ENCODE measurements around the gene FAM83F. TPM values are rescaled to one million over a fixed set of nuclear protein-coding genes. Genes with fewer than 3 reads are reported as not detected.
A peak's percentile ranks its signal among the peaks of the same experiment; 100 is the strongest.
"Not testable (repeated sequence)": the region's sequence is repeated elsewhere in the genome, so short reads cannot be mapped to it uniquely, and the experiment has no call there.

Gene FAM83F
- total and polyA plus RNA-seq, 3 donors from 2014 or later, result 30.2 to 57.7 (median 41.1) TPM

GRCh38 chr22:39949964-39950737 lies 44.6 kb upstream of the FAM83F start:
- TF ChIP-seq CTCF (IDR thresholded peaks at IDR 0.05) (no peak), POLR2A (IDR thresholded peaks at IDR 0.05) (no peak)
- intact Hi-C loops (cut with DNase I; ENCODE audit: low total_unique reads), result no loop called here

GRCh38 chr22:39951603-39952293 lies 43.0 kb upstream of the FAM83F start:
- H3K27me3 ChIP-seq; H3K9me3 ChIP-seq; DNase-seq; intact Hi-C loops (cut with DNase I; ENCODE audit: low total_unique reads); H3K4me3 ChIP-seq; H3K36me3 ChIP-seq (ENCODE audit: low read depth, missing control alignments); H3K27ac ChIP-seq: not testable (repeated sequence)
- 84 to 88% methylated on average over 11 of the region's 11 CpGs for whole genome bisulfite sequencing, 2 donors
- peaks cover 19% of the 10 kb centered on the region for H3K4me1 ChIP-seq

More at GRCh38 chr22:39949964-39950737, 44.6 kb upstream of the FAM83F start:
- no peaks in the 10 kb centered on the region for H3K27me3 ChIP-seq
- no peak overlapping the region for H3K27ac ChIP-seq
- no peak overlapping the region for H3K4me3 ChIP-seq
- WGBS, 2 donors, result 69 to 78% methylated on average over 8 of the region's 8 CpGs
- peaks cover 21% of the 10 kb centered on the region for H3K4me1 ChIP-seq
- H3K9me3 ChIP-seq, result no peaks in the 10 kb centered on the region
- H3K36me3 ChIP-seq (ENCODE audit: low read depth, missing control alignments), result no peaks in the 10 kb centered on the region
- no peak for DNase-seq

- TF ChIP-seq POLR2A (IDR thresholded peaks at IDR 0.05), result no peak
- no peak for TF ChIP-seq CTCF (IDR thresholded peaks at IDR 0.05)
- WGBS, 2 donors, result 95 to 97% methylated on average over 6 of the region's 6 CpGs
Observed at GRCh38 chr22:39952347-39952746, 42.4 kb upstream of the FAM83F start.

GRCh38 chr22:39953101-39953500 lies 41.7 kb upstream of the FAM83F start:
- Histone ChIP-seq H3K36me3 (ENCODE audit: low read depth, missing control alignments) (no peaks in the 10 kb centered on the region), H3K4me1 (peaks cover 9% of the 10 kb centered on the region), H3K4me3 (no peak overlapping the region), H3K9me3 (no peaks in the 10 kb centered on the region), H3K27ac (no peak overlapping the region), H3K27me3 (no peaks in the 10 kb centered on the region)
- no peak for TF ChIP-seq CTCF (IDR thresholded peaks at IDR 0.05)
- TF ChIP-seq POLR2A (IDR thresholded peaks at IDR 0.05), result no peak
- no peak for DNase-seq
- WGBS, 2 donors, result 92 to 94% methylated on average over 2 of the region's 2 CpGs
- intact Hi-C loops (cut with DNase I; ENCODE audit: low total_unique reads), result no loop called here

More at GRCh38 chr22:39952347-39952746, 42.4 kb upstream of the FAM83F start:
- Histone ChIP-seq H3K27ac (no peak overlapping the region), H3K4me3 (no peak overlapping the region), H3K36me3 (ENCODE audit: low read depth, missing control alignments) (no peaks in the 10 kb centered on the region), H3K27me3 (no peaks in the 10 kb centered on the region), H3K9me3 (no peaks in the 10 kb centered on the region), H3K4me1 (peaks cover 13% of the 10 kb centered on the region)
- intact Hi-C loops (cut with DNase I; ENCODE audit: low total_unique reads), result no loop called here
- no peak for DNase-seq

- Histone ChIP-seq H3K27me3 (no peaks in the 10 kb centered on the region), H3K9me3 (no peaks in the 10 kb centered on the region), H3K4me1 (peaks cover 17% of the 10 kb centered on the region), H3K4me3 (no peak overlapping the region), H3K36me3 (ENCODE audit: low read depth, missing control alignments) (no peaks in the 10 kb centered on the region), H3K27ac (peak overlapping the region; percentile 54 to 67)
- DNase-seq, result peak; percentile 70
- TF ChIP-seq CTCF (IDR thresholded peaks at IDR 0.05) (no peak), POLR2A (IDR thresholded peaks at IDR 0.05) (no peak)
- intact Hi-C loops (cut with DNase I; ENCODE audit: low total_unique reads), result no loop called here
- 94 to 98% methylated on average over 4 of the region's 4 CpGs for WGBS, 2 donors
Observed at GRCh38 chr22:39954584-39955055, 40.1 kb upstream of the FAM83F start.
